Caco-2 (cell line): ENCODE measurements around the gene GNB5. TPM values are rescaled to one million over a fixed set of nuclear protein-coding genes. Genes with fewer than 3 reads are reported as not detected.

ENCODE experiments used
- BruUV-seq: library from RNA; stranded (reverse); fragments of 400-500 nt; replicated peaks from 2 replicates; lab custom pipeline; 2021; lab: Mats Ljungman, UMichigan
- CTCF ChIA-PET: fragments of 300-600 bp; sonication (Branson Sonifier 250); formaldehyde crosslinking; loops from one replicate; lab custom pipeline; 2022; ENCODE audit warnings: antibody characterized with exemption; lab: Charles Lee
- POLR2A ChIA-PET: fragments of 300-600 bp; sonication (Branson Sonifier 250); formaldehyde crosslinking; loops from one replicate; lab custom pipeline; 2022; ENCODE audit warnings: antibody characterized with exemption; lab: Charles Lee
- DNase-seq, 2 experiments: peaks; one replicate each; pipeline versions ENCODE4 v3.0.0 to v3.0.0-alpha.2; 2020 to 2022
- H3K27me3 ChIP-seq: replicated peaks from 2 replicates; pipeline ENCODE4 v1.6.0; 2011; ENCODE audit warnings: low read length; ENCODE audit not compliant: control insufficient read depth, insufficient read depth
- H3K36me3 ChIP-seq: 2 replicates; pipeline ENCODE4 v1.5.1; 2011; ENCODE audit warnings: low read length; ENCODE audit not compliant: control insufficient read depth, insufficient read depth
- H3K4me1 ChIP-seq: fragments of 250-450 bp; sonication (Bioruptor Pico); 2 replicates; pipeline ENCODE4 v1.5.1; 2020; ENCODE audit warnings: mild to moderate bottlenecking
- H3K4me3 ChIP-seq: 2 replicates; pipeline ENCODE4 v1.5.1; 2011; ENCODE audit warnings: low read depth, mild to moderate bottlenecking, control low read depth, low read length
- H3K9me3 ChIP-seq: fragments of 250-450 bp; sonication (Bioruptor Pico); 2 replicates; pipeline ENCODE4 v1.5.1; 2020; ENCODE audit warnings: mild to moderate bottlenecking, moderate library complexity
- H3K27ac Mint-ChIP-seq: one replicate; pipeline ENCODE4 v1.8.0; 2022; ENCODE audit warnings: mixed read lengths; ENCODE audit not compliant: unreplicated experiment
- H3K27me3 Mint-ChIP-seq: one replicate; pipeline ENCODE4 v1.8.0; 2022; ENCODE audit warnings: mixed read lengths; ENCODE audit not compliant: insufficient read depth, unreplicated experiment
- H3K36me3 Mint-ChIP-seq: one replicate; pipeline ENCODE4 v1.8.0; 2022; ENCODE audit warnings: mild to moderate bottlenecking, mixed read lengths; ENCODE audit not compliant: insufficient read depth, unreplicated experiment
- H3K4me1 Mint-ChIP-seq: one replicate; pipeline ENCODE4 v1.8.0; 2022; ENCODE audit warnings: low read depth, mixed read lengths; ENCODE audit not compliant: unreplicated experiment
- H3K4me3 Mint-ChIP-seq: one replicate; pipeline ENCODE4 v1.8.0; 2022; ENCODE audit warnings: mild to moderate bottlenecking, moderate library complexity, mixed read lengths; ENCODE audit not compliant: unreplicated experiment
- H3K9me3 Mint-ChIP-seq: one replicate; pipeline ENCODE4 v1.8.0; 2022; ENCODE audit warnings: mixed read lengths; ENCODE audit not compliant: unreplicated experiment
- CTCF ChIP-seq, 2 experiments: fragments of 200-600 bp in 1 of 2; IDR thresholded peaks; 1 replicate in 1 of 2; 2 replicates in 1 of 2; pipeline versions ENCODE4 v1.5.1 to v1.8.0; 2011 to 2022; ENCODE audit warnings: antibody characterized with exemption in 1 of 2, control low read depth in 1 of 2, inconsistent platforms in 1 of 2, low read depth in 1 of 2, low read length in 1 of 2, mild to moderate bottlenecking in 1 of 2, moderate library complexity in 1 of 2; ENCODE audit not compliant: insufficient read depth in 1 of 2, severe bottlenecking in 1 of 2, unreplicated experiment in 1 of 2
- intact Hi-C: fragments of 100-400 bp; cut with micrococcal nuclease; formaldehyde crosslinking; loops from one replicate; pipeline ENCODE4 v1.10.0; 2022; ENCODE audit not compliant: unreplicated experiment
- total RNA-seq: library from RNA; stranded (reverse); gene quantifications from 2 replicates; pipeline ENCODE4 v1.2.3, GENCODE V29; 2022

The GNB5 gene
- total RNA-seq, 1 experiment from 2014 or later = 23.2 TPM

- Mint-ChIP-seq H3K36me3 (peaks cover 24% of the 10 kb centered on the region), H3K27me3 (no peaks in the 10 kb centered on the region), H3K27ac (no peak overlapping the region), H3K9me3 (no peaks in the 10 kb centered on the region), H3K4me3 (no peak overlapping the region), H3K4me1 (peaks cover 38% of the 10 kb centered on the region)
- Histone ChIP-seq H3K36me3 (no peaks in the 10 kb centered on the region), H3K4me3 (no peak overlapping the region), H3K27me3 (no peaks in the 10 kb centered on the region), H3K4me1 (peaks cover 28% of the 10 kb centered on the region), H3K9me3 (no peaks in the 10 kb centered on the region)
- ChIA-PET CTCF (no interaction called here), POLR2A (no interaction called here)
- intact Hi-C loops = no loop called here
- no peak for TF ChIP-seq CTCF (IDR thresholded peaks at IDR 0.05; ENCODE audit: insufficient read depth in 1 of 2, low read depth in 1 of 2, low read length in 1 of 2, severe bottlenecking in 1 of 2, unreplicated experiment in 1 of 2)
- BruUV-seq = no TSS peak
- DNase-seq = no peak
Observed at GRCh38 chr15:52068004-52068615, 123.1 kb downstream of the GNB5 start.

GRCh38 chr15:52067545-52067926 is 123.7 kb downstream of the GNB5 start:
- no peak overlapping the region for H3K4me3 ChIP-seq
- intact Hi-C loops = no loop called here
- DNase-seq = no peak
- H3K27ac Mint-ChIP-seq = no peak overlapping the region
- POLR2A ChIA-PET = no interaction called here
- H3K27me3 Mint-ChIP-seq = no peaks in the 10 kb centered on the region
- peaks cover 24% of the 10 kb centered on the region for H3K36me3 Mint-ChIP-seq
- no peaks in the 10 kb centered on the region for H3K36me3 ChIP-seq
- no peaks in the 10 kb centered on the region for H3K27me3 ChIP-seq
- H3K9me3 Mint-ChIP-seq = no peaks in the 10 kb centered on the region
- BruUV-seq = no TSS peak
- H3K4me1 Mint-ChIP-seq = peaks cover 38% of the 10 kb centered on the region
- peaks cover 27% of the 10 kb centered on the region for H3K4me1 ChIP-seq
- no peak overlapping the region for H3K4me3 Mint-ChIP-seq
- H3K9me3 ChIP-seq = no peaks in the 10 kb centered on the region
- CTCF ChIA-PET = no interaction called here
- TF ChIP-seq CTCF (IDR thresholded peaks at IDR 0.05; ENCODE audit: insufficient read depth in 1 of 2, low read depth in 1 of 2, low read length in 1 of 2, severe bottlenecking in 1 of 2, unreplicated experiment in 1 of 2) = no peak

- H3K36me3 ChIP-seq = no peaks in the 10 kb centered on the region
- Mint-ChIP-seq H3K9me3 (no peaks in the 10 kb centered on the region), H3K27me3 (no peaks in the 10 kb centered on the region), H3K27ac (peak overlapping the region; percentile 12), H3K36me3 (peaks cover 24% of the 10 kb centered on the region), H3K4me1 (peaks cover 32% of the 10 kb centered on the region), H3K4me3 (no peak overlapping the region)
- POLR2A ChIA-PET = interaction anchor here (0.6 kb wide), 1 partner anchor 101 kb away, joined by 3 read pairs; no protein-coding TSS in a partner anchor
- H3K27me3 ChIP-seq = no peaks in the 10 kb centered on the region
- no TSS peak for BruUV-seq
- H3K4me1 ChIP-seq = peaks cover 22% of the 10 kb centered on the region
- no peak overlapping the region for H3K4me3 ChIP-seq
- no peak for DNase-seq
- TF ChIP-seq CTCF (IDR thresholded peaks at IDR 0.05; ENCODE audit: insufficient read depth in 1 of 2, low read depth in 1 of 2, low read length in 1 of 2, severe bottlenecking in 1 of 2, unreplicated experiment in 1 of 2) = no peak
- intact Hi-C loops = no loop called here
- CTCF ChIA-PET = no interaction called here
- H3K9me3 ChIP-seq = no peaks in the 10 kb centered on the region
Observed at GRCh38 chr15:52066842-52067544, 124.2 kb downstream of the GNB5 start.

Other genes starting within 250 kb of the GNB5 start
- gene LEO1, start 219.6 kb downstream of the GNB5 start, total RNA-seq = 30.7 and 32.2 TPM in 2 replicates
- gene MAPK6, start 172.2 kb downstream of the GNB5 start, total RNA-seq = 68.2 and 69.8 TPM in 2 replicates
- gene BCL2L10, start 78.6 kb downstream of the GNB5 start, total RNA-seq = 4.3 and 6.5 TPM in 2 replicates
- 29.2 and 33.5 TPM in 2 replicates for gene MYO5C, start 104.4 kb upstream of the GNB5 start, total RNA-seq